Right ventricle myocardium superior (tissue), 1 donor: ENCODE measurements around the gene UCN. TPM values are rescaled to one million over a fixed set of nuclear protein-coding genes. Genes with fewer than 3 reads are reported as not detected.

Source experiments
- ATAC-seq: fragments of 200-7000 bp; cut with Tn5 transposase; one replicate; pipeline ENCODE4 v1.9.1; 2020; ENCODE audit warnings: mild to moderate bottlenecking; ENCODE audit not compliant: poor library complexity
- DNase-seq: peaks from one replicate; pipeline ENCODE4 v3.0.0-alpha.2; 2020
- intact Hi-C: fragments of 100-400 bp; cut with DNase I; formaldehyde crosslinking; loops from one replicate; pipeline ENCODE4 v1.11.2; 2022
- total RNA-seq: library from RNA; stranded (reverse); fragmentation: NEBNext Ultra II Directional; extraction: Animal tissue kit (Norgen Biotek cat#: 25700); gene quantifications from one replicate; pipeline ENCODE4 v1.2.1, GENCODE V29; 2021
- donor health status: DM: no; HTN: yes; CAD: no; lungs with severe emphysema.

The UCN gene
- total RNA-seq, 1 donor from 2014 or later, result 0.59 TPM

DNA sequence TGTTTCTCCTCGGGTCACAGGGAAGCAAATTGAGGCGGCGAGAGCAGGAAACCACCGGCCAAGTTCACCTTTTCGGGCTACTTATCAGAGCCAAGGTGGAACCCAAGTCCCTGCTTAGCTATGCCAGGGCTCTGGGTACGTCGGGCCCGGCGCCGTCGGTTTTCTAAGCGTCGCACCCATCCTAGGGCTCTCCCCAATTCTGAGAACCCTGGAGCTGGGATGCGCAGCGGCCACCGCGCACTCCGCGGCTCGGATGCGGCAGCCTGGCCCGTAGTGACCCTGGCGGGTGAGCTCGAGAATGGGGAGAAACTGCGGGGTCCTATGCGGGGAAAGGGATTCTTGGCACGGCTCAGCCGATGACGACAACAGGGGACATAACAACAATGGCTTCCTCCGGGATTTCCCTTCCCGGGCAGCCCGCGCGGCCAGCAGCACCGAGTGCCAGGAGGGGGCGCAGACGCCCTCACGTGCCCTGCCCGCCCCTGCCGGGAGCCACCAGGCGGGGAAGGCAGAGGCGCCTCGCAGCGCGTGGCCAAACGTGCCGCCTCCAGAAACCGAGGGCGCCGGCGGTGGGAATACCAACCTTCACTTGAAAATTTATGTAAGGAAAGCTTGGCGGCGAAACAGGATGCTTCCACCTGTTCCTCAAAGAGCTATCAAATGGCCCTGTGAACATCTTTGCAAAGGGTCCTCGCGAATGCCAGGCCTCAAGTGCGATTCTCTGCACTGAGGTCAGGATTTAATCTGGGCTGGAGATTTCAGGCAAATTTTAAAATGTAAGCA, 43.3 kb downstream of the UCN start:
- DNase-seq (peak; percentile 83), ATAC-seq (peak; percentile 80)
- intact Hi-C loops, result no loop called here

DNA sequence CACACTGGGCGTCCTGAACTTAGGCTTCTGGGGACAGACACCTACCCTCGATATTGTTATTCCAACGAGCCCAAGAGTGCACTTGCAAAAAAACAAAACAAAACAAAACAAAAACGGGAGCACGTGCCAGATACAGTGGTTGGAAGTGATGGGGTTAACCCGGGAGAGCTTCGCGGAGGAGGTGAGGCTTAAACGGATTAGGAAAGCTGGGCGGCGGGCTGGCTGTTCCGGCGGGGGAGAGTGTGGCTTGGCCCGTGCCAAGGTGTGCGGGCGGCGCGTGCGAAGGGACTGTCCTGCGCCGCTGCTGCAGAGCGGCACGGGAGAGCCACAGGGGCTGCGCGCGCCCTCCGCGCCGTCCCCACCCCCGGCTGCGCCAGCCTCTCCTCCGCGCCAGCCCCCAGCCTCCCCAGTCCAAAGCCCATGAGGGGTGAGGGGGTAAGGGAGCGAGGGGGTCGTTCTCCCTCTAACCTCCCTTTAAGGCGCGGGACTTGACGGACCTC, 43.9 kb downstream of the UCN start:
- peak; percentile 49 for ATAC-seq
- intact Hi-C loops, result no loop called here
- DNase-seq, result no peak

DNA sequence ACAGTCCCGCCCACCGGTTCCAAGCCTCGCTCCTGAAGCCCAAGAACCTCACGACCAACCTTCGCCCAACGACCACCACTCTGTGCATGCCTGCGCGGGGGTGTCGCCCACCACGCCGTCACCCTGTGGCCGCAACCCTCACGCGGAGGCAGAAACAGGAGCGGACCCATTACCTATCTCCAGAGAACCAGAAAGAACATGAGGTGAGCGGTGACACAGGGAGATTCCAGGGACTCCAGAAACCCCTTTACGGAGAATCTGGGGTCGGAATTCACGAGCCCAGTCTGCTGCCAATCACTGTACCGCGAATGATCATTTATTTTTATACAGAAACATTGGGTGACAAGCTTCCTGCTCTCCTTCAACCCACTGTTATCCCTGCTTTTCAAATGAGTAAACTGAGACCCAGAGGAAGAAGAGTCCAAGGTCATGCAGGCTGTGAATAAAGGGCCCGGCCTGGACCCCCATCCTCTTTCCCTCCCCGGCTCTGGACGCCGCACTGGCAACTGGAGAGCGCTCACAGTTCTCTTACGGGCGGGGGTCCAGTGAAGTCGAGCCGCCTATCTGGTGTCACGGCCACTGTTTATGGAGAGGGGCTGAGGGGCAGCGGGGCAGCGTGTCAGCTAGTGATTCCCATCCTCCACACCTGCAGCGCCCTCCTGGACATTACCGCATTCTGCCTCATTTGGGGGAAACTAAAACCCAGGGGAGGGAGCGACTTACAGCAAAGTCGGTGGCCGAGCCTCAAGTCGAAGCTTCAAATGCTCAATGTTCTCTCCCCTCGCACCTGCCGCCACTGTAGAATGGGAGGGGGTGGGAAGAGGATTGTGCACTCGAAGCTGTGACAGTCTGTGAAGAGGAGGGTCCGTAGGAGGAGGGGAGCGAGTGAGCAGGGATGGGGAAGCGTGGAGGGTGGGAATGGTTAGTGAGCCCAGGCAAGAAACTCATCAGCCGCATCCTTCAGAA, 44.7 kb downstream of the UCN start:
- DNase-seq (no peak), ATAC-seq (no peak)
- intact Hi-C loops, result no loop called here

DNA sequence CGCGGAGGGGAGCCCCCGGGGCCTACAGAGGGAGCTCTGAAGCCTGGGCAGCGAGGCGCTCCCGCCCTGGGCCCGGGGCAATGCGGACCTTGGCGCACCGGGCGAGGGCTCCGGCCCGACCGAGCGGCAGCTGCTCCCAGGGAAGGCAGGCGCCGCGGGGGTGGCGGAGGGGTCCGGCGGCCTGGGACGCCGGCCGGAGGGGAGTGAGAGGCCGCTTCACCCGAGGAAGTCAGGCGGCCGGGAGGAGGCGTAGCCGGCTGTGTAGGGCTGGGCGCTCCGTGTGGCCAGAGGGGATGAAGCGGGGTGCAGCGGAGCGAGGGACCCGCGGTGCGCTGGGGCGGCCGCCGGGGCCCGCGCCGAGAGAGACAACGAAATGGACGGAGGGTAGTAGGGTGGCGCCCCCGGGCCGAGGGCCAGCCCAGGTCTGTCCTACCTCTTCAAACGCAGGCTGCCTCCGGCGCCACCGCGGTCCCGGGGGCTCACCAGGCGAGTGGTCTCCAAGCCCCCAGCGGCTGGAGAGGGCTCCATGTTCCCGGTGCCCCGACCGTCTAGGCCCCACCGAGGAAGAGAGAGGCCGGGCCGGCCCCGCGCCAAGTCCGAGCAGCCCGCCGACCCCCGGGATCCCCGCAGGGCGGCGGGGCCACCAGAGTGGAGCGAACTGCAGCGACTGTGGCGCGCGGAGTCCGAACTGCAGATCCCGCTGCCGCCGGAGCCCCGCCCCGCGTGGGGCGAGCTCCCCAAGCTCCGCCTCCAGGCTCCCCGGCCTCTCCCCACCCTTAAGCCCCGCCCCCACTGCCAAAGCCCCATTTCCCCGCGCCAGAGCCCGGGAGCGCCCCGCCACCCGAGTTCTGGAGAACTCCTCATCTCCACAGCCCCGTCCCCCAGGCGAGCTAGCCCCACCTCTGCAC, 45.6 kb downstream of the UCN start, which contains the start of gene SLC30A3:
TSS of gene SLC30A3 (minus strand) at position 669 of the 908 bp plus-strand sequence. CDS start at position 528, 141 bp downstream.
- ATAC-seq (peak; percentile 89), DNase-seq (peak; percentile 78)
- intact Hi-C loops, result no loop called here

DNA sequence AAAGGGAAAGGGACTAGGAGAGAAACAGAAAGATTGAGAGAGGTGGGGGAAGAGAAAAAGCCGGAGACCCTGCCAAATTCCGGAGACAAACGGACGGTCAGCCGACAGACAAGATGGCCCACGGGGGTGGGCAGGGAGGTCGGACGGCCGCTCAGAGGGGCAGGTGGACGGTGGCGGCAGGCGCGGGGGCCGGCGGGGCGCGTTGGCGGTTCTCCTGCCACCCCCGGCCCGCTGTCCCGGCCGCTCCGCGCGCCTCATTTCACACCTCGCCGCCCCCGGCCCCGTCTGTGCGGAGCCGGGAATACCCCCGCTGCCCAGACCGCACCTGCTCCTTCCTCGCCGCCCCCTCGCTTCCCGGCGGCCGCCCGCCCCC, 46.3 kb downstream of the UCN start:
- no peak for DNase-seq
- intact Hi-C loops, result no loop called here
- no peak for ATAC-seq

DNA sequence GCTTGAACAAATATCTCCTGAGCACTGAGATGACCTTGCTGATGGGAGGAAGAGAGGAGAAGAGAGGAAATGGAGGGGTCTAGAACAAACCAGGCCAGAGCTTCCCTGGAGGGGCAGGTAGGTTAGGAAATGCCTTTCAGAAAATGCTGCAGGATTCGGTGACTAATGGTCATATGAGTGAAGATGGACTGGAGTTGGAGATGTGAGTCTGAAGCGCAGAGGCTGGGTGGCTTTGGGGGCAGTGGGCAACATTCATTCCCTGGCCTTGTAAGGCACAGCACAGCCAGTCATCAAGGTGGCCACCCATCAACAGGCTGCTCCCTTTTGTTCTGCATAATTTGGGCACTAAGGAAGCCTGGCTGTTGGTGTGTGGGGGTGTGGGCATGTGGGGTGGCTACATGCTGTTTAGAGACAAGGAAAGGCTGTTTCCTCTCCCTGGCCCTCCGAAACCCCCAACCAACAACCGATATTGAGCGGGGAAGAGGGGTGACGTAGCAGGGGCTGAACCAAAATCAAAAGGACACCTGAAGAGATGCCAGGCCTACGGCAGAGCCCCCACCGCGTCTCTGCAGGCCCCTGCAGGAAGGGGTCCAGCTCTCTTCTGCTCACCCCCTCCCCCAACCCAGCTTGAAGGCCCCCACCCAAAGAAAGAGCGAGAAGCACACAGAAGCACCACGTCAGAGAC, 46.9 kb downstream of the UCN start:
- intact Hi-C loops, result no loop called here

DNA sequence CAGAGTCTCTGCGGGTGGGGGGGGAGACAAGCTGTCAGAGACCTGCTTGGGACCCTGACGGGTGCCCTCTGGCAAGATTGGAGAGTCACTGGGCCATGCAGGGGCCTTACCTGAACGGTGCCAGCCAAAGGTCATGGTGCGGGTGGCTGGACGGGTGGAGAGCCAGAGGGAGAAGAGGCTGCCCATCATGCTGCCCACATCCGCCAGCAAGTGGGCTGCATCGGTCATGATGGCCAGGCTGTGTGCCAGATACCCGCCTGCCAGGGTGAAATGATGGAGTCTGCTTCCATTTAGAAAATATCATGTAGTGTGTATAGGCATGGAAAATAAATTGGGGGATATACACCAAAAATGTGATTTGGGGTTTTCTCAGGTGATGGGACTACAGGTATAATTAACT, 50.2 kb downstream of the UCN start:
- no peak for DNase-seq
- intact Hi-C loops, result no loop called here
- no peak for ATAC-seq

More for the DNA sequence above, 46.9 kb downstream of the UCN start:
- DNase-seq (no peak), ATAC-seq (no peak)

Other genes starting within 250 kb of the UCN start
- 393 TPM for gene OST4, start 236.8 kb downstream of the UCN start, total RNA-seq
- 17.4 TPM for gene EMILIN1, start 229.8 kb downstream of the UCN start, total RNA-seq
- gene KHK, start 221.7 kb downstream of the UCN start, total RNA-seq, result 3.3 TPM
- 1.4 TPM for gene CGREF1, start 189.3 kb downstream of the UCN start, total RNA-seq
- 4.0 TPM for gene ABHD1, start 184.6 kb downstream of the UCN start, total RNA-seq
- 50.6 TPM for gene PREB, start 173.8 kb downstream of the UCN start, total RNA-seq
- not detected for gene PRR30, start 169.0 kb downstream of the UCN start, total RNA-seq
- not detected for gene TCF23, start 159.4 kb downstream of the UCN start, total RNA-seq
- 109 TPM for gene ATRAID, start 96.4 kb downstream of the UCN start, total RNA-seq
- gene SLC5A6, start 96.2 kb downstream of the UCN start, total RNA-seq, result 12.3 TPM
- 8.6 TPM for gene CAD, start 91.1 kb downstream of the UCN start, total RNA-seq
- 10.4 TPM for gene SLC30A3, start 45.4 kb downstream of the UCN start, total RNA-seq
- 2.3 TPM for gene DNAJC5G, start 33.0 kb downstream of the UCN start, total RNA-seq
- gene TRIM54, start 26.0 kb downstream of the UCN start, total RNA-seq, result 301 TPM
- gene MPV17, start 14.7 kb upstream of the UCN start, total RNA-seq, result 37.2 TPM
- 14.6 TPM for gene GTF3C2, start 48.3 kb upstream of the UCN start, total RNA-seq
- 37.4 TPM for gene EIF2B4, start 61.9 kb upstream of the UCN start, total RNA-seq
- gene SNX17, start 62.2 kb upstream of the UCN start, total RNA-seq, result 55.6 TPM
- 6.0 TPM for gene ZNF513, start 72.3 kb upstream of the UCN start, total RNA-seq
- gene PPM1G, start 101.1 kb upstream of the UCN start, total RNA-seq, result 34.3 TPM
- 50.8 TPM for gene NRBP1, start 120.2 kb upstream of the UCN start, total RNA-seq
- gene KRTCAP3, start 133.9 kb upstream of the UCN start, total RNA-seq, result 0.24 TPM
- gene IFT172, start 181.3 kb upstream of the UCN start, total RNA-seq, result 20.3 TPM
- gene FNDC4, start 186.8 kb upstream of the UCN start, total RNA-seq, result 2.0 TPM
- not detected for gene GCKR, start 188.4 kb upstream of the UCN start, total RNA-seq